BE2C (cell line): Measurements from ENCODE around the gene RFC1.
"Not testable (repeated sequence)": the region's sequence is repeated elsewhere in the genome, so short reads cannot be mapped to it uniquely, and the experiment has no call there.

Experiments
- DNase-seq: peaks from one replicate; pipeline ENCODE4 v3.0.0-alpha.2; 2020
- H3K27me3 ChIP-seq: fragments of 250-450 bp; sonication (Bioruptor Pico); 2 replicates; pipeline ENCODE4 v1.5.1; 2020; ENCODE audit warnings: mild to moderate bottlenecking
- H3K36me3 ChIP-seq: fragments of 250-450 bp; sonication (Bioruptor Pico); 2 replicates; pipeline ENCODE4 v1.5.1; 2020; ENCODE audit warnings: mild to moderate bottlenecking
- H3K4me1 ChIP-seq: fragments of 250-450 bp; sonication (Bioruptor Pico); 2 replicates; pipeline ENCODE4 v1.5.1; 2020
- H3K4me3 ChIP-seq: 2 replicates; pipeline ENCODE4 v1.5.1; 2011; ENCODE audit warnings: low read depth, low read length
- H3K9me3 ChIP-seq: fragments of 250-450 bp; sonication (Bioruptor Pico); 2 replicates; pipeline ENCODE4 v1.5.1; 2020
- TF ChIP-seq, protein P1 (sequence below): IDR thresholded peaks from 2 replicates; pipeline ENCODE4 v1.5.1; 2012; ENCODE audit warnings: mild to moderate bottlenecking, low read depth, low read length

RFC1 gene

DNA sequence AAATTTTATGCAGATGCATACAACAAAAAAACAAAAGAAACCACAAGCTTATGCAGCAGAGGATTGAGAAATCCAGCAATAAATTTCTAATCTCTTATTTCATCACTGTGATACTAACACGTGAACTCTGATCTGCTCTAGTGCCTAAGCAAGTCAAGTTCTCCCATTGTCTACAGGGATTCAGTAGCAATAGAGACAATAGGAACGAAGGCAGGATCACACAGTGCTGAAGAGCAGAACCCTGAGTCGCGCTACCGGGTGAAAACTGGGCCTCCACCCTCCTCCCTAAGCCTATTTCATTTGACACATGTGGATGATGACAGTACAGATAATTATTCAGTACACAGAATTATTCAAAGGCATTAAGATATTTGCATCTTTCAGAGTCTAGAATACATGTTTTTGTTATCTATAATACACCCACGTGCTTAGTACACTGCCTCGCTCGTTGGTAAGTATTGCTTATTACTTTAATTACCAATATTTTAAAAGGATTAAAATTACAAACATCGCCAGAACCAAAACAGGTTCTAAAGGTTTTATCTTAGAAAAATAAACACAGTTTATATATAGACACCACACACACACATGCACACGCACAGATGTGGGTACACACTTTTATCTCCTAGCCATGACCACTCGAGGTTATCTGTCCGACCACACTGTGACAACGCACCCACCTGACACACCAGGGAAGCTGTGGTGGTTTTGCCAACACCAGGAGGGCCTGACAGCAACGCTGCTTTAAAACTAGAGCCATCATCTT is 60.1 kb downstream of the RFC1 start:
- no peak for DNase-seq
- no peaks in the 10 kb centered on the region for H3K27me3 ChIP-seq
- no peaks in the 10 kb centered on the region for H3K4me1 ChIP-seq
- no peak overlapping the region for H3K4me3 ChIP-seq
- peaks cover 45% of the 10 kb centered on the region for H3K36me3 ChIP-seq
- TF ChIP-seq, protein P1, sequence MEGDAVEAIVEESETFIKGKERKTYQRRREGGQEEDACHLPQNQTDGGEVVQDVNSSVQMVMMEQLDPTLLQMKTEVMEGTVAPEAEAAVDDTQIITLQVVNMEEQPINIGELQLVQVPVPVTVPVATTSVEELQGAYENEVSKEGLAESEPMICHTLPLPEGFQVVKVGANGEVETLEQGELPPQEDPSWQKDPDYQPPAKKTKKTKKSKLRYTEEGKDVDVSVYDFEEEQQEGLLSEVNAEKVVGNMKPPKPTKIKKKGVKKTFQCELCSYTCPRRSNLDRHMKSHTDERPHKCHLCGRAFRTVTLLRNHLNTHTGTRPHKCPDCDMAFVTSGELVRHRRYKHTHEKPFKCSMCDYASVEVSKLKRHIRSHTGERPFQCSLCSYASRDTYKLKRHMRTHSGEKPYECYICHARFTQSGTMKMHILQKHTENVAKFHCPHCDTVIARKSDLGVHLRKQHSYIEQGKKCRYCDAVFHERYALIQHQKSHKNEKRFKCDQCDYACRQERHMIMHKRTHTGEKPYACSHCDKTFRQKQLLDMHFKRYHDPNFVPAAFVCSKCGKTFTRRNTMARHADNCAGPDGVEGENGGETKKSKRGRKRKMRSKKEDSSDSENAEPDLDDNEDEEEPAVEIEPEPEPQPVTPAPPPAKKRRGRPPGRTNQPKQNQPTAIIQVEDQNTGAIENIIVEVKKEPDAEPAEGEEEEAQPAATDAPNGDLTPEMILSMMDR: no peak
- H3K9me3 ChIP-seq: no peaks in the 10 kb centered on the region

DNA sequence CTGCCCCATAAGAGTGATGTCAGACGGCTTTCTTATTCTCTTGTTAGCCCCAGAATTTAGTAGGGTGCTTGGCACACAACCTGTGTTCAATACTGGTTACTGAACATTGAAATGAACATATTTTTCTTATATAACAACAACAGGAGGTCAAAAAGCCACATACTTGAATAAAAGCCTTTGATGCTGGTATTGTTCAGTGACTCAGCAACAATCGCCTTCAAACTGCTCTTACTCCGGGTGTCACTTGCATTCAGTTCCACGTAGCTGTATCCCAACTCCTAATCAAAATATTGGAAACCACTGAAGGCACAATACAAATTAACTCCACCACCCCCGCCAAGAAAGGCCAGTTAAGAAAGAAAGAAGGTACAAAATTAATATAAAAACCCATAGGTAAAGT is 61.5 kb downstream of the RFC1 start:
- no peak for DNase-seq
- TF ChIP-seq, protein P1: no peak
- Histone ChIP-seq H3K4me1 (no peaks in the 10 kb centered on the region), H3K36me3 (peaks cover 41% of the 10 kb centered on the region), H3K9me3 (no peaks in the 10 kb centered on the region), H3K4me3 (no peak overlapping the region), H3K27me3 (no peaks in the 10 kb centered on the region)

- no peaks in the 10 kb centered on the region for H3K27me3 ChIP-seq
- no peak overlapping the region for H3K4me3 ChIP-seq
- no peaks in the 10 kb centered on the region for H3K4me1 ChIP-seq
- no peak for DNase-seq
- peaks cover 37% of the 10 kb centered on the region for H3K36me3 ChIP-seq
- TF ChIP-seq, protein P1: no peak
- H3K9me3 ChIP-seq: no peaks in the 10 kb centered on the region
Measured at GRCh38 chr4:39303871-39304270, 62.3 kb downstream of the RFC1 start.

GRCh38 chr4:39302901-39303300 is 63.3 kb downstream of the RFC1 start:
- TF ChIP-seq, protein P1: no peak
- H3K9me3 ChIP-seq: no peaks in the 10 kb centered on the region
- H3K4me3 ChIP-seq: no peak overlapping the region
- H3K36me3 ChIP-seq: peaks cover 35% of the 10 kb centered on the region
- H3K27me3 ChIP-seq: no peaks in the 10 kb centered on the region
- H3K4me1 ChIP-seq: no peaks in the 10 kb centered on the region
- no peak for DNase-seq

- H3K9me3 ChIP-seq: no peaks in the 10 kb centered on the region
- H3K36me3 ChIP-seq: peaks cover 58% of the 10 kb centered on the region
- DNase-seq: no peak
- H3K4me1 ChIP-seq: no peaks in the 10 kb centered on the region
- H3K4me3 ChIP-seq: no peak overlapping the region
- H3K27me3 ChIP-seq: no peaks in the 10 kb centered on the region
- TF ChIP-seq, protein P1: no peak
Measured at GRCh38 chr4:39295784-39296183, 70.4 kb downstream of the RFC1 start.

GRCh38 chr4:39292433-39292832 is 73.7 kb downstream of the RFC1 start:
- not testable (repeated sequence) for H3K4me1 ChIP-seq, H3K27me3 ChIP-seq, H3K9me3 ChIP-seq, DNase-seq, H3K4me3 ChIP-seq
- H3K36me3 ChIP-seq: peaks cover 61% of the 10 kb centered on the region

DNA sequence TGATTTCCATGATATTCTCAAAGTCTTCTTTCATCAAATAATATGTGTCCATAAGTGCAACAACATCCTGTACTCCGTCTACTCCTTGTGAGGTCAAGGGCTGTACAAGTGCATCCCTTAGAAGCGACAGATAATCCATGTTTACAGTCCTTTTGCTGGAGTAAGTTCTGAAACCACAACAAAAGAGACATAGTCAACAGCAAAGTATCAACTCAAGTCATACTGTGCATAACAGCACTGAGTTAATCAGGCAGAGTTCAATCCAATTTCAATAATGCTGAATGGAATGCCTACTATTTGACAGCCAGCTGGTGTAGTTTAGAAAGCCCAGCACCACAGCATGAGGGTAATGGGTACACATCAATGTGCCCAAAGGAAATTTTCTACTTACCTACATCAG is 74.5 kb downstream of the RFC1 start:
- Histone ChIP-seq H3K4me1 (no peaks in the 10 kb centered on the region), H3K4me3 (no peak overlapping the region), H3K9me3 (no peaks in the 10 kb centered on the region), H3K36me3 (peaks cover 65% of the 10 kb centered on the region), H3K27me3 (no peaks in the 10 kb centered on the region)
- TF ChIP-seq, protein P1: no peak
- DNase-seq: no peak
